GM21390 (cell line): ENCODE results near the gene ZBTB20.
"Not testable (repeated sequence)": the region's sequence is repeated elsewhere in the genome, so short reads cannot be mapped to it uniquely, and the experiment has no call there.

ENCODE experiments used
- ATAC-seq: cut with Tn5 transposase; IDR thresholded peaks from one replicate; pipeline ENCODE4 v1.9.1; 2021; ENCODE audit not compliant: unreplicated experiment

The ZBTB20 gene

DNA sequence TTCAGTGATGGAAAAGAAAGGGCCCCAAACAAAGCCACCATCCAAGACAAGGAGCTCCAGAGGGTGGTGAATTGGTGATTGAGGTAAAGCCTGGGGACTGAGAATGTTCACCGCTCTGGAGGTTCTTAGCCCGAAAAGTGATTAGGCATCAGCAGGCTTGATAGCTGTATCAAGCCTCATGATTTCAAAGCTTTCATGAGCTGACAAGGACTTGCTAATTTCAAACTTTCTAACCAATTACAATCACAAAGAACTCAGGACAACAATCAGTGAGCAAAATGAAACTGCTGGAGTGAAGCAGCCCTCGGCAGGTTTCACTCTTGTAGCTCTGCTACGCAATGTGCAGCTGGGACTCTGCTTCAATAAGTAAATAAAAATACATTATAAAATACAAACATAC, 461.9 kb downstream of the ZBTB20 start:
- no peak for ATAC-seq

DNA sequence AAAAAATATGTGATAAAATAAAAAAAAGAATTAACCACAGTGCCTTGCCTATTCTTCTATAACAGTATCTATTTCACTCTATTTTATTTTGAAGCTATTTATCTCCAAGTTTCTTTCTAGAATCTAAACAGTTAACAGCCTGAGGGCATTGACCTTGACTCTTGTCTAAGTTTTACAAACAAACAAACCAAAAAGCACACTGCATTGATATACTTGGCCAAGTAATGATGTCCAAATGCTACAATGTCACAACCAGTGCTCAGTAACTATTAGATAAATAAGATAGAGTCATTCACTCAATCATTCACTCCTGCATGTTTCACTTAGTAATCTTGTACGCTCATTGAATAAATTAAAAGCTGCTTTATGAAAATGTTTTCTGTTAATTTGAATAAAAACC, 466.8 kb downstream of the ZBTB20 start:
- ATAC-seq = no peak

DNA sequence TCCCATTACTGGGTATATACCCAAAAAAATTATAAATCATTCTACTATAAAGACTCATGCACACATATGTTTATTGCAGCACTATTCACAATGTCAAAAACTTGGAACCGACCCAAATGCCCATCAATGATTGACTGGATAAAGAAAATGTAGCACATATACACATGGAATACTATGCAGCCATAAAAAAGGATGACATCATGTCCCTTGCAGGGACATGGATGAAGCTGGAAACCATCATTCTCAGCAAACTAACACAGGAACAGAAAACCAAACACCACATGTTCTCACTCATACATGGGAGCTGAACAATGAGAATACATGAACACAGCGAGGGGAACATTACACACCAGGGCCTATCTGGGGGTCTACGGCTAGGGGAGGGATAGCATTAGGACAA, 467.3 kb downstream of the ZBTB20 start:
- ATAC-seq = not testable (repeated sequence)

DNA sequence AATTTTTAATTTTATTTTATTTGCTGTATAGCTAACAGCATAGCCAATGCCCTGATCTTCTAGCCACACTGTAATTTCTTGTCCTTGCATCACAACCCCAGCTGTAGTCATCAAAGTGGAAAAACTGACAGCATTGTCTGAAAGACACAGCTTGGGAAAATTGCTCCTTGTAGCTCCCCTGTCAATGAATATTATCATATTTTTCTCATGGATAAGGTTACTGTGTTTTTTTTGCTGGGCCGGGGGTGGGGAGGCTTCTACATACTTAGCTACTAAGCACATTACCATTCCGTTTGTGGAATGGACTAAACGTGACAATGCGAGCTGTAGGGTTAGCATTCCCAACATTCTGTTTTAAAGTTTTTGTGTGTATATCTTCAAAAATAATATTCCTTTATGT, 472.0 kb downstream of the ZBTB20 start:
- ATAC-seq = no peak

DNA sequence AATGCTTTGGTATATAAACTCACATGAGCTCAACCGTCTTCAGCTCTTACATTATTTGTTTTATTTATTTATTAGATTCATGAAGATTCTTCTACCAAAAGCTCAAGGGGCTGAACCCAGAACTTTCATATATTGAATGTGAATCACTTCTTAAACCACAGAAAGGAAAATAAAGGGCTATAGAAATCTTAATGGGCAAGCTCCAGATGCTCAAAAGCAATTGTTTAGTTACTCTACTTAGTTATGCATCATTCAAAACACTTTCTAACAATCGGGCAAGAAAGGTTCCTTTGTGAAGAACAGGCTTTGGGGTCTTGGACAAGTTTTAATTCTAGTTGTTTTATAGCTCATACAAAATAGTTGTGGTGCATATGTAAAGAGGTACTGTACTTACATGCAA, 473.1 kb downstream of the ZBTB20 start:
- ATAC-seq = no peak

DNA sequence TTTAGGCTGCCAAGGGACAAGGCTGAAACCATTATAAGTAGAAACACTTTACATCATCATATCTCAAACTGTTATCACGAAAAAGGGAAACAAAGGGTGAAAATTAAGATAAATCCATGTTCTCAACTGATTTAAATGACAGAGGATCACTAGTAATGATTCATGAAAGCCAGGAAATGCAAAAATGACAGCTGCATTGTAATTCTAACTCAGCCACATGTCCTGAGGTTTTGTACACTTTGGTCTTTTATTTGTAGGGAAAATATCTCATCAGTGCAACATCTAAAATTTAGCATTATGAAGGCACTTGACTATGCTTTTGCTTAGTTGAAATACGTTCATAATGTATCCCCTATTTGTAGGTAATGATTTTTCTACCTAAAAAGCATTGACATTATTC, 473.6 kb downstream of the ZBTB20 start:
- ATAC-seq = no peak

DNA sequence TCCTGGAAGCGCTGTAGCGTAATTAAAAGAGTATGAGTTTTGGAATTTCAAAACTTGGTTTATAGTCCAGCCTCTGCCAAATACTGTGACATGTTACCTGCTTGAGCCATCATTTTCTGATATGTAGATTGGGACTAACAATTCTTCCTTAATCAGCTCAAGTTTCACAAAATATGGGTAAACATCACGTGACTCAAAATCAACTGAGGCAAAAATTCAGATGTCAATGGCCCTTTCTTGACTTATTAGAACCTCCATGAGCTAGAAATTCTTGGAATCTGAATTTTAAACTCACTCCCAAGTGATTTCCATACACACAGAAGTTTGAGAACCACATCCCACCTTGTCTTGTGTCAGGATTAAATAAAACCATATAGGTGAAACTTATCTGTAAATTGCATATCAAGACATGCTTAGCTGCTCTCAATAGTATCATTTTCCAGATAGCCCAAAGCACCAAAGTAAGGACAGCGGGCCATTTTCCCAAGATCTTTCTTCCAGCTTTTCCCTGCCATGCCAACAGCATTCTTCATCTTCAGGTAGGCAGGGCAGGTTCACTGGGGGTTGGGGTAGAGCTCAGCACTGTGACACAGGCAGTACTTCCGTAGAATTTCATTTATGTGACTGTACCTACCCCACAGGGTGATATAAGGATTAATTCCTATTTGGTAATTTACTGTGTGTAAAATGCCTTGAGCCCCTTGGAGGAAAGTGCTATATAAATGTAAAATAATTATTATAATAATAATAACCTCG, 474.2 kb downstream of the ZBTB20 start:
- no peak for ATAC-seq

DNA sequence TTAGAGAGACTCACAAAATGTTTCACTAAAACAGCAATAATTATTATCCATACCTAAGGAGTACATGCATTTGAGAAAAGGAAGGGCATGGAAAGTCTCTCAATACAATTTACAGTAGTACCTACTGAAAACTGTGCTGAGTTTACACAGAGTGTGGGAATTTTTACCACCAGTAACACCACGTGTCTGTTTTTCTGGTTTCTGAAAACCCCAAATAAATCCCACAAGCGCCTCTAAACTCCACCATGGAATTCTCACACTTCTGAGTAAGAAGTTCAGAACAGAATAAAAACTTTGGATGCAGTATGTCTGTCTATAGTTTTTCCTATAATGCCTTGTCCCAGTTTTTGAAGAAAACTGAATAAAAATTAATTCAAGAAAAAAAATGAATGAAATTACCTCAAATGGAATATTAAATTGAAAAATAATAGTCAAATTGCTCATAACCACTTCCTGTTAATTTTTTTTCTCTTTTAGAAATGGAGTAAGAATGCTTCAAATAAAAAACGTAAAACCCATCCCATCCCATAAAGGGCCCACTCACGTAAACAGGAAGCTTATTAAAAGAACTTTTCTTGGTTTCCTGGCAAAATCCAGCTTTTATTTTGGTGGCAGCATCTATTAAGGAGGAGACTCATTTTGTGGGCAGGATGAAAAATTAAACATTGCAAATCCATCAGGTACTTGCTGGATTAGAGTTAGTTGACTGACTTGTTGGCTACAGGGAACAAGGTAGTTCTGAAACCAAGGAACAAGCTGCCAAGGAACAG, 475.2 kb downstream of the ZBTB20 start:
- ATAC-seq = no peak

DNA sequence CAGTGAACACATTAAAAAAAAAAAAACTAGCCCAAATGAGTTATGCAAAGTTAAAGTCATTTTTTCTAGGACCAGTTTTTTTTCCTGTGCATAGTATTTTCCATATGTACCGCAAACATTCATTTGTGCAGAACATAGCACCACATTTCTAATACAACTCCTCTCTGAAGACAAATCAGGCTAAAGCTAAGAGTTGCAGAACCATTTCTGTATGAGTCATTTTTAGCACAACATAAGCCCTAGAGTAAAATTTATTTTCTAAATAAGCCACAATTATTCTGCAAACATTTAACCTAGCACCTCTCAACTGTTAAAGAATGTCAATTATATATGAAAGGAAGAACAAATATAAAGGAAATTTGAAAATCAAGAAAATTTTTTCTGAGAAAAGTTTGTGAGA, 477.5 kb downstream of the ZBTB20 start:
- no peak for ATAC-seq

DNA sequence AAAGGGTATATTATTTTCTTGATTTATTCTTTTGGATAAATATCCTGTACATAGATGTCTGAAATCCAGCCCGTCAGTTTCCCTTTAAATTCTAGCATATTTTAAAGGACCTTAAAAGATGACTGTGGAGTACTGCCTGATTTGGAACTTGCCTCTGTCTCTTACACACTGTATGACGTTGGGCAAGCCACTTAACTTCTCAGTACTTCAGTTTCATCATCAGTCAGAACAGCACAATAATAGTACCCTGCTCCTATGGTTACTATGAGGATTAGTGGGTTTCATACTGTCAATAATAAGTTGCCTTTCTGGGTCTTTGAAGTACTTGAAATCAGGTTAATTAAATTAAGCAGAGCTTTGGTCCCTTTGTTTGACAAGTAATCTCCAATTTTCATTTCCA, 479.0 kb downstream of the ZBTB20 start:
- no peak for ATAC-seq

DNA sequence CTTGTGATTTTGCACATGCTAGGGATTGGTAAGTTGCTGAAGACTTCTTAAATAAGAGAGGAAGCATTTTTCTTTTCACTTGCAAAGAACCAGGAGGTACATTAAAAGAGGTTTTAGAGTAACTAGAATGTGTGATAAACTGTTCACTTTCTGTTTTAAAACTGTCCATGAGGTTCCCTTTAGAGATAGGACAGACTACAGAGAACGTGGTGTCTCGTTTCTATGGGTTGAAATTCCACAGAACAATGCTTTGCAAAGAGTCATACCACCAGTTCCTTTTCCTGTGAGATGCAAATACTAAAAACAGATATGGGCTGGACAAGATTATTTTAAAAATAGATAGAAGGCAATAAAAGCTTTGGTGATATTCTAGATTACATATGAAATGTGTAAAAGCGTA, 480.5 kb downstream of the ZBTB20 start:
- ATAC-seq = no peak

DNA sequence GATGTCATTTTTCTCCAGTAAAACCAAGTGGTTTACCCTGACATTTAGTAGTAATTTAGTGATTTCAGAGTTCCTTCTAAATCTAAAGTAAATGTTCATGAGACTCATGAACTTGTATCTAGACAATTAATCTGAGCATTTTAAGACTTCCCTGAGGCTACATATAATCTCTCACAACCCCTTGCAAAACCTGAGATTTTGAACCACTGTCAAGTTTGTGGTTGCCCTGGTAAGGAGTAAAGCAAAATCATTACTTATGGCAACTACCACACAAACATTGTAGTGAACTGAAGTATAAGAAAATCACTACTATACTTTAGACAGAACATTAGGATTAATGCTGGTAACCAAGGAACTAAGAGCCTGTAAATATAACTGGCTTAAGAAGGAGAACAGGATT, 483.1 kb downstream of the ZBTB20 start:
- ATAC-seq = no peak

DNA sequence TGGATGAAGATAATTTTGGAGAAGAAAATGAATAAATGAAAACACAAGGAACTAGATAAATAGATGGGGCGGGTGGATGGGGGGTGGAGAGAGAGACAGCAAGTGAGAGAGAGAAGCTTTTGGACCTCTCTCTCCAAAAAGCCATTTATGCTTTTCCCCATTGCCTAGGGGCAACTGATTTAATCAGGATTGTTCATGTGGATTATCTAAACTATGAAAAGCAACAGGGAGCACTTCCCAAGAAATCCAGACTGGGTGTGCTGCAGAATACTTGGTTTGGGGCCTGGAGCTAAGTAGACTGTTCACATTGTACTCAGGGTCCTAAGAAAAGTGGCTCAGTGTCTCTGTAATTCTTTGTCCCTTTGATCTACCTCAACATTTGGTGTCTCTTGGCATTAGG, 486.3 kb downstream of the ZBTB20 start:
- ATAC-seq = no peak

DNA sequence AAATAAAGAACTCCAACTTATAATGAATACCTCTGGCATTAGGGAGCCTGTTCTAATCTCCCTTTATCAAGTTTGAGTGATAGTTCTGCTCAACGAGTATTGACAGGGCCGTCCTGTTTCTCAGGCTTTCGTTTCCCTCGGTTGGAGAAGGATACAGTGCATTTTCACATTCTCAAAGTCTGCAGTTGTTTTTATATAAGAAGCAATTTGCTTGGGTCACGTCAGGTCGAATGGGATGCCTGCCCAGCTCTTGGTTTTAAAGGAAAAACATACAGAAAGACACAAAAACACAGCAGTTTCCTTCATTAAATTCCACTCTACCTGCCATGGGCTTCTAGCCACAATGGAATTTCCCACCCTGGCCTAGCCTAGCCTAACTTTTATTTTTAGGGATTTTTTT, 487.0 kb downstream of the ZBTB20 start:
- ATAC-seq = no peak

DNA sequence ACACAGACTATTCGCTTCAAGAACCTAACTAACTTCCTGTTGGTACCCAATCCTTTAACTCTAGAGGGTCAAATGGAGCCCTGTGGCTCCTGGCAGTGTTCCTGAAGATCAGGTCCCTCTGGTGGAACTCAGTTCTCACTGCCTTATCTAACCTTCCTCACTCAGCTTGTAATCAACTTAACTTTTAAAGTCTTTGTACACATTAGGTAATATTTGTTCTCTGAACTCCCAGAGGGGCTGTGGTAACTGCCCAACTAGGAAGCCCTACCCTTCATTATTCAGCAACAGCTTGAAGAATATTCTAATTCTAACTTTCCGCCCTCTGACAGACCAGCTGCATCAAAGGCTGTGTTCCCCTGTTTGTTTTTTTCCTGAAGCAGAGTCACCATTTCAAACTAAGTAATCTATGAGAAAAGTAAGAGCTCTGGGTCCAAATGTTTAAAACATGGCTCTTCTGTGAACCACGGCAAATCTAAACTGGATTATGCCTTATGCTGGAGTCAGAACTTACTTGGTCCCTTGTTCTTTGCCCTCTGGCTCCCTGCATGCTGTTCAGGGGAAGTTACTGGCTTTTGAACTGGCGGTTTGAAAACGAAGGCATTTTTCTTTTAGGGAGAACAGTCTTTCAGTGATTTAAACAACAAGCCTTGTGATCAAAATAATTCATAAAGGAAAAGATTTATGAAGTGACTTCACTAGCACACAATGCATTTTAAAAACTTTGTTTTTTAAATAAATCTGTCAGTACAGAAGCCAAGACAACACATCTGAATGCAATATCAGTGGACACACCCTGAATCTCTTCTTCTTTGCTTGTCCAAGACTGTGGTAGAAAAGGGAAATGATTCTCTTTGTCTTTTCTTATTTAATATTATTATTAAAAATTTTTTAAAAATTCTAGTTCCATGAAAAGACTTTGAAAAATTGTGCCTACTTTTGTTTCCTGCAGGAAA, 487.7 kb downstream of the ZBTB20 start:
- no peak for ATAC-seq

DNA sequence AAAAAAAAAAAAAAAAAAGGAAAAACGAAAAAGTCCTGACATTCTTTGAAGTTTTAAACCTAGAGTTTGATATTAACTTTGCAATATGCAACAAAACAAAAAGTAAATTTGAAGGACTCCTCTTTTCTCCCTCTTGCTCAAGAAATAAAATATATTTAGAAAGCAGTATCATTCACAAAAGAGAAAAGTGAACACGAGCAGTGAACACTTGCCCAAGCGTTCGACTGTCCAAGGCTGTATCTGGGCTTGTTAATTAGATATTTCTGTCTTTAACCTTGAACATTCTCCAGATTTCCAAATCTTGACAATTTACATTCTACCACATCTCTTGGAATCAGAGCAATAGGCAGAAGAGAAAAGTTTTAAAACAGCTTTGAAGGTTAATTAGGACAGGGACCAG, 495.5 kb downstream of the ZBTB20 start:
- no peak for ATAC-seq

DNA sequence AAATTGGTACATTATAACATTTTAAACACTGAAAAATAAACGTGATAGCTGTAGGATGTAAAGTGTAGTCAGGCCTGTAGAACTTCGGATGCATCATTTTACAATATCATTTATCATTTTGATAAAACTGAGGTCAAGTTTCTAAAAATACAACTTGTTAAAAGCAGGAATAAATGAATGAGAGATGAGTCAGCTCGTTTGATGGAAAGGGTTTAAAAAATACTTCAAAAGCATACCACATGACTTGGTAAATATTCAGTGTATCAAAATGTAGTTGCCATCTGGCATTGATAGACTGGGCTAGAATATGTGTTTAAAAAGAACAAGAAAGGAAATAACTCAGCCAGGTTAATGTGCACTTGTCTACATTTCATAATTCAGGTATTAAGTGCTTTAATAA, 496.3 kb downstream of the ZBTB20 start:
- no peak for ATAC-seq

DNA sequence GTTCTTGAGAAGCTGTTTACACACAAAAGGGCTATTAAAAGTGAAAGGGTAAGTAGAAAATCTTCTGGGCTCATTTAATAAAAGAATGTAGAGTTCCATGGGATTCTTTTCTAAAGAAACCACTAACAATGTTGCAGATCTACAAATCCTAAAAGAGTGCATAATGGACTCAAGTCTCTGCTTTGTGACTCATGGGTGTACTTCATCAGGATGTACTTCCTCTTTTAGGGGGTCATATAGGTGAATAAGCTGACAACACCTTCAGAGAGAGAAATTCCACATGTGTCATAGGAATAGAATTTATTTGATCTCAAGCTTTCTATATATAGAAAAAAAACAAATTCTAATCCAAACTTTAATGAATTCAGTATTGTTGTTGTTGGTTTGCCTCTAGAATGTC, 497.8 kb downstream of the ZBTB20 start:
- no peak for ATAC-seq

DNA sequence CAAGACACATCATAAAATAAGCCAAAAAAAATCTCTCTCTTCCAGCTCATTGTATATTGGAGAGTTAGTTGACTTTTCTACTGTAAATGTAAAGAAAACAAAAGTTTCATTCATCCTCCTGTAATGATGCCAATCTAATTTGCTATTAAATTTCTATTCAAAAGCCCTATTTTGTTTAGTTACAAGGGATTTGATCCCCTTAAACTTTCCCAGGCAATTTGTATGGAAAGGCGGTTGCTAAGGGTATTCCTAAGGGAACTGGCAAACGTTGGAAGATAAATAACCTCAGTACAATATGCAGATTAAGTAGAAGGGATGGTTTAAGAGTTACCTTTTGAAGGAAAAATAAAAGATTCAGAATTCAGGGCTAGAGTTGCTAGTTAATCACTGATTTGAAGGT, 500.6 kb downstream of the ZBTB20 start:
- ATAC-seq = no peak

DNA sequence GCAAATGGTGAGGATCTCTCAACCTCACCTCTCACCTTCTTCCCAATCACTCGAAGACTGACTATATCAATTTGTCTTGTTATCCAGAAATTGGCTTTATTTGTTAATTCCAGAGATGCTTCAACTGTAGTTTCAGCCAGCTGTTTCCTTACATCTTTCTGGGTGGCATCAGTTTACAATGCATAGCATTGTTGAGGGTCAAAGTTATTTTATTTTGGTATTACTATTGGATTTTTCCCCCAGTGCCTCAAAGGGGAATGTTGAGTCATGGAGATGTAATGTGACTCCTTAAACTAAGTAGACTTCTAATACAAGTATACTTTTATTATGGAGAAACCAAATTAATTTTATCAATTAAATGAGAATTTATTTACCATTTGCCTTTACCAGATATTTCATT, 501.7 kb downstream of the ZBTB20 start:
- ATAC-seq = no peak

DNA sequence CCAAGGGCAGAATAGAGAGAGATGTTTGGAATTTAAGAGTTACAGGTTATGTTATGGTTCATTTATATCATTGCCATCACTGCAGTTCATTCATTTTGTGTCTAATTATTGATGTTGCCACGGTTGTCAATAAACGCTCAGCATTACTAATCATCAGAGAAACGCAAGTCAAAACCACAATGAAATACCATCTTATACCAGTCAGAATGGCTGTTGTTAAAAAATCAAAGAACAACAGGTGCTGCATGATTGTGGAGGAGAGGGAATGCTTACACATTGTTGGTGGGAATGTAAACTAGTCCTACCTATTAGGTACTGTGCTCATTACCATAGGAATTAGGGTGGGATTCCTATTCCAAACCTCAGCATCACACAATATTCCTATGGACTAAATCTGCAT, 502.7 kb downstream of the ZBTB20 start:
- ATAC-seq = no peak
